ENCODE data around the gene PNPLA7.
"Not testable (repeated sequence)": the region's sequence is repeated elsewhere in the genome, so short reads cannot be mapped to it uniquely, and the experiment has no call there.

The PNPLA7 gene

DNA sequence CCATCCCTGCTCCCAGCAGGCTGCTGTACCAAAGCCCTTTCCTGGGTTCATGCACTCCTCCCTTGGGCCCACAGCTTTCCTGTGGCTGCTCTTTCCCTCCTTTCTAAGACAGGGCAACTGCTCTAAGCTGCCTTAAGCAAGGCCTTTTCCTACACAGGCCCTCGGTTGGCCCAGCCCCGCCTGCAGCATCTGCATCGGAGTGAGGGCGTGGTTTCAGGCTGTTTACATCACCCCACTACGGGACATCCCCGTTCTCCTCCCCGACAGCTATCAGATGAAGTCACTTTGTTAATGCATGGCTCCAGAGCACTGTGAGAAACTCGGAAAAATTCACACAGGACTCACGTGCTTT, 25.1 kb upstream of the PNPLA7 start:
- no peak for DNase-seq (ENCODE audit: low spot score)

DNA sequence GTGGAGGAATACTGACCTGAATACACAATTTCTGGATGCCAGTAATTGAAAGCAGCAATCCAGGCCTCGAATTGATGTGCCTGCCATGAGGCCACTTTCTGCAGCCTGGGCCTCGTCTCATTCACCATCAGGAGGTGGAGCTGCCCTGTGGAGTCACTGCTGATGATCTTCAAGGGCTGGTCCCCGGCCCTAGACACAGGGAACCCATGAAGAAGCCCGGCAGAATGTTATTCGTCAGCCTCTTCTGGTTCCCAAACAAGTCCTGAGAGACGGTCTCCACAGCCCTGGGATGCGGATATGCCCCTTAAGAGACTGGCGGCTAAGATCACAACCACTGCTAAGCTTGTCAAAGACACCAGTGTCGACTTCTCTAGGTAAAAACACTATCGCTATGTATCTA, 24.0 kb upstream of the PNPLA7 start:
- DNase-seq (ENCODE audit: low spot score), result no peak

DNA sequence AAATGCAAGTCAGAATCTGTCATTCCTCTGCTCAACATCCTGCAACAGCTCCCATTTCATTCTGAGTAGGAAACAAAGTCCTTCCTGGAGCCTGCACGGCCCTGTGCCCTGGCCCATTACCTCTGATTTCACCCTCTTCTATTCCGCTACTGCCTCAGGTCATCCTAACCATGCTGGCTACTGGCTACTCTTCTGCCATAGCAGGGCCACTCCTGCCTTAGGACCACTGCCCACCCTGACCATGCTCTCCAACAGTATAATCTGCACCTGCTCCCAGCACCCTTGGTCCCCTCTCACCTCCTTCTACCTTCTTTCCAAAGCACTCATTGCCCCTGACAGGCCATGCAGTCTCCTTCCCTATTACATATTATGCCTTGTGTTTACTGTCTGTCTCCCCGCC, 20.4 kb upstream of the PNPLA7 start:
- no peak for DNase-seq (ENCODE audit: low spot score)

DNA sequence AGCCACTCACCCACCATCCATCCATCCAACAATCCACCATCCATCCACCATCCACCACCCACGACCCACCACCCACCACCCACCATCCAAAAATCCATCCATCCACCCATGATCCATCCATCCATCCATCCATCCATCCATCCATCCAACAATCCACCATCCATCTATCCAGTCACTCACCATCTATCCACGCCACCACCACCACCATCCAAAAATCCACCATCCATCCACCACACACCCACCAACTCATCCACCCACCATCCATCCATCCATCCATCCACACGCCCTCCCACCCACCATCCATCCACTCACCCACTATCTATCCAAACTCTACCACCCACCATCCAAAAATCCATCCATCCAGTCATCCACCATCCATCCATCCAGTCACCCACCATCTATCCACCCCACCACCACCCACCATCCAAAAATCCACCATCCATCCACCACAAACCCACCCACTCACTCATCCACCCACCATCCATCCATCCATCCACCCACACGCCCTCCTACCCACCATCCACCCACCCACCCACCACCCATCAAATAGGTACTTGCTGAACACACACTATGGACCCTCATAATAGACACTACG, 19.5 kb upstream of the PNPLA7 start:
- no peak for DNase-seq (ENCODE audit: low spot score)

- DNase-seq (ENCODE audit: low spot score), result not testable (repeated sequence)
Observed at GRCh38 chr9:137568445-137568844, 18.2 kb upstream of the PNPLA7 start.

DNA sequence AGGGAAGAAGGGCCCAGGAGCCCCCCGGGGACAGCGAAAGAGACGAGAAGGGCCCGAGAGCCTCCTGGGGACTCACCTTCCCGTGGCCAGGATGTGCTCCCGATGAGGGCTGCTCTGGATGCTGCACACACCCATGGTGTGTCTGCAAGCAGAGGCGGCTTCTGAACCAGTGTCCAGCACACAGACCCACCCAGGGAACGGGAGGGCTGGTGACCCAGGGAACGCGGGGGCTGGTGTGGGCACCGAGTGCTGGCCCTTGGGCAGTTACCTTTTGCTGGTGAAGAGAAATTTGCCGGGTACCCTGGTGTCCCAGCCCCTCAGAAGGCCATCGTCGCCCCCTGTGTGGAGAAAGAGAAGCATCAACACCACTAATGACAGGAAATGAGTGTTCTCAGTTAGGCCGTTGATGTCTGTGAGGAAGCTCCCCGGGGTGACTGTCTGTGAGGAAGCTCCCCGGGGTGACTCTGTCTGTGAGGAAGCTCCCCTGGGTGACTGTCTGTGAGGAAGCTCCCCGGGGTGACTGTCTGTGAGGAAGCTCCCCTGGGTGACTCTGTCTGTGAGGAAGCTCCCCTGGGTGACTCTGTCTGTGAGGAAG, 14.7 kb upstream of the PNPLA7 start:
- DNase-seq (ENCODE audit: low spot score), result no peak

GRCh38 chr9:137564134-137564533, 13.9 kb upstream of the PNPLA7 start:
- DNase-seq (ENCODE audit: low spot score), result no peak

- no peak for DNase-seq (ENCODE audit: low spot score)
Observed at GRCh38 chr9:137558127-137558526, 7.9 kb upstream of the PNPLA7 start.

DNA sequence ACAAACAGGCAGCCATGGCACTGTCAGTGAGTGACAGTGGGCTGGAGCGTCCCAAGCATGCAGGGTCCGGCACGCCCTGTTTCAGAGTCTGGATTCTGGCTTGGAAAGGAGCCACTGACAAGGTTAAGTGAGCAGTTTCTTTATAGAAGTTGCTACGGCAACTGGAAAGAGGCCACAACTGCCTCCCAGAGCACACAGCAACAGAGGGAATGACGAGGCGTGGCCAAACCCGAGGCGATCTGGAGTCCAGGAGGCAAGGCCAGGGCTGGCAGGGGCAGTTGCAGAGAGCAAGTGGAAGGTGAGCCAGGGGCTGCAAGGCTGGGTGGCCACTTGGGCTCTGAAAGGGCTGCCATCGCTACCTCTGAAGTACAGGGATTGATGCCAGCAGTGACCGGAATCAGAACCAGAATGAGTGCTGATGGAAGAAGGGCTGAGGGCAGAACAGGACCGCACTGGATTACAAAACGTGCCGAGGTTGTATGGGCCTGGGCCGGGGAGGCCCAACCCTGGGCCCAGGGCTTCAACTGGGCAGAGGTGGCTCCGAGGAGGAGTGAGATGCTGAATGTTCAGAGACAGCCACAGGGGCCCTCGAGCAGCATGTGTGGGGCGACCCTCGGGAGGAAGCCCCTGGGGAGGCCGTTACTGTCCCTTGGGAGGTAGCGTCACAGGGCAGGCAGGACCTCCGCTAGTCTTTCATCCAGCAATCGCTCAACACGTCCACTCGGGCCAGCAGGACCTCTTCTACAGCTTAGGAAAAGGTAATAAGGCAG, 6.1 kb upstream of the PNPLA7 start:
- no peak for DNase-seq (ENCODE audit: low spot score)

GRCh38 chr9:137555179-137555578, 5.0 kb upstream of the PNPLA7 start:
- DNase-seq (ENCODE audit: low spot score), result no peak

DNA sequence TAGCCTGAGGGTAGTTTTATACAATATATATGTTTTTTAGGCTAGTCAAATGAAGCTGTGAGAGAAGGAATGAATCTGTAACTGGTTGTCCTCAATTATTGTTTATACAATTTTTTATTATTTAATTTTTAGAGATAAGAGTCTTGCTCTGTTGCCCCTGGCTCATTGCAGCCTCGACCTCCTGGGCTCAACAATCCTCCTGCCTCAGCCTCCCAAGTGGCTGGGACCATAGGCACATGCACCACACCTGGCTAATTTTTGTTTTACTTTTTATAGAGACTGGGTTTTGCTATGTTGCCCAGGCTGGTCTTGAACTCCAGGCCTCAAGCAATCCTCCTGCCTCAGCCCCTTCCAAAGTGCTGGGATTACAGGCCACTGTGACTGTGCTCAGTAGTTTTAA, 4.1 kb upstream of the PNPLA7 start:
- no peak for DNase-seq (ENCODE audit: low spot score)

DNA sequence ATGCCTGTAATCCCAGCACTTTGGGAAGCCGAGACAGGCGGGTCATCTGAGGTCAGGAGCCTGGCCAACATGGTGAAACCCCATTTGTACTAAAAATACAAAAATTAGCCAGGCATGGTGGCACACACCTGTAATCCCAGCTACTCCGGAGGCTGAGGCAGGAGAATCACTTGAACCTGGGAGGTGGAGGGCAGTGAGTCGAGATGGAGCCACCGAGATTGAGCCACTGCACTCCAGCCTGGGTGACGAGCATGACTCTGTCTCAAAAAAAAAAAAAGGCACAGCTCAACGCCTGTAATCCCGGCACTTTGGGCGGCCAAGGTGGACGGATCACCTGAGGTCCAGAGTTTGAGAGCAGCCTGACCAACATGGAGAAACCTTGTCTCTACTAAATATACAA, 3.5 kb upstream of the PNPLA7 start:
- not testable (repeated sequence) for DNase-seq (ENCODE audit: low spot score)

DNA sequence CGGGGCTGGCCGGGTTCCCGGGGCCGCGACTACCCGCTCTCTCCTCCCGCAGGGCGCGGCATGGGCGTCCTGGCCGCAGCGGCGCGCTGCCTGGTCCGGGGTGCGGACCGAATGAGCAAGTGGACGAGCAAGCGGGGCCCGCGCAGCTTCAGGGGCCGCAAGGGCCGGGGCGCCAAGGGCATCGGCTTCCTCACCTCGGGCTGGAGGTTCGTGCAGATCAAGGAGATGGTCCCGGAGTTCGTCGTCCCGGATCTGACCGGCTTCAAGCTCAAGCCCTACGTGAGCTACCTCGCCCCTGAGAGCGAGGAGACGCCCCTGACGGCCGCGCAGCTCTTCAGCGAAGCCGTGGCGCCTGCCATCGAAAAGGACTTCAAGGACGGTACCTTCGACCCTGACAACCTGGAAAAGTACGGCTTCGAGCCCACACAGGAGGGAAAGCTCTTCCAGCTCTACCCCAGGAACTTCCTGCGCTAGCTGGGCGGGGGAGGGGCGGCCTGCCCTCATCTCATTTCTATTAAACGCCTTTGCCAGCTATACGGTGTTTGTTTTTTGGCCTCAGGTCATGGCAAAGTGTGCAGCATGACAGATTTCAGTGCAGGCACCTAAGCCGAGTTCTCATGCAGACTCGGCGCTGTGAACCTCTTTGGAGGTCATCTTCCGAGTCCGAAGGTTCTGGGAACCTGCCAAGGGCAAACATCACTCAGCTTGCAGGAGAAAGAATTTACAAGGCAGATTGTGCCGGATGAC, 2.0 kb upstream of the PNPLA7 start:
- DNase-seq (ENCODE audit: low spot score), result no peak

DNA sequence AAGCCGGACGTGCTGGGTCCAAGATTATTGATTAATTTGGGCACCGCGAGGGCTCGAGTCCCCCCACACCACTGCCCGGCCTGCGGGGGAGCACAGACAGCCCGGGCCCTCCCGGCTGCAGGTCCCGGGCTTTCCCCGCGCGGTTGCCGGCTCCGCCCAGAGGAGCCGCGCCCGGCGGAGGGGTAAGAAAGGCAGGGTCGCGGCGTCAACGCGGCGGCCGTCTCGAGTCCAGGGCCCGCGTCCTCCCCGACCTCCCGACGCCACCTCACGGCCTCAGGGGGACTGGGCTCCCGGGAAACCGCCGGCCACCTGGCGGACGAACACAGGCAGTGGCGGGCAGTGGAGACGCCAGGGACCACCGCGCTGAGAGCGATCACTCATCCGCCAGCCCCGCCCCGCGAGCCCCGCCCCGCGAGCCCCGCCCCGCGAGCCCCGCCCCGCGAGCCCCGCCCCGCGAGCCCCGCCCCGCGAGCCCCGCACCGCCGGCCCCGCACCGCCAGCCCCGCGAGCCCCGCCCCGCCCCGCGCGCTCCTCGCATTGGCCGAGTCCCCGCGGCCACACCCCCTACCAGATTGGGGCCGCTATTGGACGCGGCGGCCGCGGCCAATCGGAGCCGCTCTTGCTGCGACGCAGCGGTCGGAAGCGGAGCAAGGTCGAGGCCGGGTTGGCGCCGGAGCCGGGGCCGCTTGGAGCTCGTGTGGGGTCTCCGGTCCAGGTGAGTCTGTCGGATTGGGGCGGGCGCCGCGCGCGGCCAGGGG, 1.2 kb upstream of the PNPLA7 start, which contains the start of gene MRPL41:
MRPL41 (plus strand) TSS at position 616 of the 758 bp plus-strand sequence. CDS start 203 bp downstream, outside the sequence.
- peak; percentile 96 for DNase-seq (ENCODE audit: low spot score)

- DNase-seq (ENCODE audit: low spot score), result not testable (repeated sequence)
Observed at GRCh38 chr9:137550958-137551263, 709 bp upstream of the PNPLA7 start.

GRCh38 chr9:137547687-137548543, 2.3 kb downstream of the PNPLA7 start:
- DNase-seq (ENCODE audit: low spot score), result no peak

- no peak for DNase-seq (ENCODE audit: low spot score)
Observed at GRCh38 chr9:137545123-137545522, 5.1 kb downstream of the PNPLA7 start.

GRCh38 chr9:137544176-137544760, 5.9 kb downstream of the PNPLA7 start:
- DNase-seq (ENCODE audit: low spot score), result no peak

- no peak for DNase-seq (ENCODE audit: low spot score)
Observed at GRCh38 chr9:137543237-137543963, 6.8 kb downstream of the PNPLA7 start.

- no peak for DNase-seq (ENCODE audit: low spot score)
Observed at GRCh38 chr9:137542486-137542885, 7.7 kb downstream of the PNPLA7 start.
